Cardiac septum (tissue), 1 donor: ENCODE results near the gene KCNK1. TPM values are rescaled to one million over a fixed set of nuclear protein-coding genes. Genes with fewer than 3 reads are reported as not detected.

Source experiments
- DNase-seq: peaks from one replicate; pipeline ENCODE4 v3.0.0-alpha.2; 2020; ENCODE audit warnings: low spot score
- intact Hi-C: fragments of 100-400 bp; cut with DNase I; formaldehyde crosslinking; loops from one replicate; pipeline ENCODE4 v1.14.0; 2022
- long read RNA-seq: library from polyadenylated mRNA; unstranded; transcript quantifications from one replicate; pipeline ENCODE4 v2.0.0, GENCODE V29; 2021
- total RNA-seq: library from RNA; stranded (reverse); fragmentation: NEBNext Ultra II Directional; extraction: Animal tissue kit (Norgen Biotek cat#: 25700); gene quantifications from one replicate; pipeline ENCODE4 v1.2.1, GENCODE V29; 2021
- donor health status: DM: no; HTN: no; CAD: no.

The KCNK1 gene
- 10.3 TPM for total RNA-seq
- long read RNA-seq, transcript KCNK1-202 (3 exons, 2,161 nt) = major isoform, 28 of 32 reads
- long read RNA-seq, partial matches to known transcripts = 0 of 32 reads
- long read RNA-seq, other reads (novel, unspliced or antisense) = 4 of 32 reads

- no peak for DNase-seq
Observed at GRCh38 chr1:233613252-233614172, at the start of gene KCNK1. Gene KCNK1 (plus strand): TSS chr1:233614106. CDS start chr1:233614172, 66 bp downstream.

GRCh38 chr1:233565313-233565712 lies 48.6 kb upstream of the KCNK1 start:
- DNase-seq = no peak
- intact Hi-C loops = no loop called here

More at GRCh38 chr1:233613252-233614172, at the start of gene KCNK1:
- intact Hi-C loops = no loop called here

GRCh38 chr1:233566886-233567285 lies 47.0 kb upstream of the KCNK1 start:
- intact Hi-C loops = no loop called here

GRCh38 chr1:233569636-233570035 lies 44.3 kb upstream of the KCNK1 start:
- intact Hi-C loops = no loop called here
- DNase-seq = no peak

More at GRCh38 chr1:233566886-233567285, 47.0 kb upstream of the KCNK1 start:
- DNase-seq = no peak

- intact Hi-C loops = no loop called here
- DNase-seq = no peak
Observed at GRCh38 chr1:233570216-233570615, 43.7 kb upstream of the KCNK1 start.

- DNase-seq = no peak
- intact Hi-C loops = no loop called here
Observed at GRCh38 chr1:233570706-233571105, 43.2 kb upstream of the KCNK1 start.

GRCh38 chr1:233572896-233573295 lies 41.0 kb upstream of the KCNK1 start:
- intact Hi-C loops = no loop called here
- no peak for DNase-seq

GRCh38 chr1:233575450-233575849 lies 38.5 kb upstream of the KCNK1 start:
- intact Hi-C loops = no loop called here
- DNase-seq = no peak

- DNase-seq = no peak
- intact Hi-C loops = no loop called here
Observed at GRCh38 chr1:233582439-233582838, 31.5 kb upstream of the KCNK1 start.

- intact Hi-C loops = no loop called here
- no peak for DNase-seq
Observed at GRCh38 chr1:233584376-233584775, 29.5 kb upstream of the KCNK1 start.

GRCh38 chr1:233584931-233585330 lies 29.0 kb upstream of the KCNK1 start:
- DNase-seq = no peak
- intact Hi-C loops = no loop called here

- intact Hi-C loops = no loop called here
- DNase-seq = no peak
Observed at GRCh38 chr1:233586301-233586700, 27.6 kb upstream of the KCNK1 start.

GRCh38 chr1:233587196-233587595 lies 26.7 kb upstream of the KCNK1 start:
- intact Hi-C loops = no loop called here
- no peak for DNase-seq

- intact Hi-C loops = no loop called here
Observed at GRCh38 chr1:233587958-233588799, 25.7 kb upstream of the KCNK1 start.

GRCh38 chr1:233597489-233597901 lies 16.4 kb upstream of the KCNK1 start:
- intact Hi-C loops = no loop called here
- DNase-seq = no peak

More at GRCh38 chr1:233587958-233588799, 25.7 kb upstream of the KCNK1 start:
- no peak for DNase-seq

- intact Hi-C loops = no loop called here
Observed at GRCh38 chr1:233598891-233599541, 14.9 kb upstream of the KCNK1 start.

GRCh38 chr1:233599542-233600073 lies 14.3 kb upstream of the KCNK1 start:
- no peak for DNase-seq
- intact Hi-C loops = no loop called here

More at GRCh38 chr1:233598891-233599541, 14.9 kb upstream of the KCNK1 start:
- no peak for DNase-seq

- DNase-seq = no peak
- intact Hi-C loops = no loop called here
Observed at GRCh38 chr1:233600488-233600887, 13.4 kb upstream of the KCNK1 start.

- intact Hi-C loops = no loop called here
- DNase-seq = no peak
Observed at GRCh38 chr1:233603478-233603877, 10.4 kb upstream of the KCNK1 start.
